HuH-7.5 (cell line): ENCODE measurements around the gene MT1H.
"Not testable (repeated sequence)": the region's sequence is repeated elsewhere in the genome, so short reads cannot be mapped to it uniquely, and the experiment has no call there.

Experiments used
- DNase-seq: peaks from one replicate; pipeline ENCODE4 v3.0.0; 2011; ENCODE audit warnings: low spot score

MT1H gene

DNA sequence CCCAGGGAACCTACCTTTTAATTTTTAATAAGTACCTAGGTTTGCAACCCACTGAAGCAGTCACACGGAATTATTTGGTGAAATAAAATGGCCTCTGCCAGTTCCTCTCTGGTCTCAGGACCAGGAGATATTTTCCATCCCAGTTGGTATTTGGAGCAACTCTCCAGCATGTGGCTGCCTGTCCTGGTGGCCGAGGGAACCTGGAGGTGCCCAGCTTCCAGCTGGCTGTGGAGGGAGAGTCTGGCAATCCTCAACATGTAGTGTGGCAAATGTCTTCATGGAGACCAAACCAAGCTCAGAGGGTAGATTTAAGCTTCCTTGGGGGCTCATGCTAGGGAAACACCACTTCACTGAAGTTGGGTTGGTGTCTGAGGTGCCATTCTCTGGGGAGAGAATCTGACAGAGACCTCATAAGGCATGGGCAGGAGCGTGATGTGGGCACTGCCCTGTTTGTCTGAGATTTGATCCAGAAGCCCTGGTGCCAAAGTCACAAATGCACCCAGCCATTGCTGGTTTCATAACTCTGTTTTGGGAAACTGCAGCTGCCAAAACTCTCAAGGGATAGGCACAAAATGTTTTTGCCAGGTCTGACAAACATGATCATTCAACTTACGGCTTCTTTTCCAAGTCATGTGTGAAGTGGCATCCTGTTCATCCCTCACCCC, 15.4 kb downstream of the MT1H start:
- DNase-seq: no peak

DNA sequence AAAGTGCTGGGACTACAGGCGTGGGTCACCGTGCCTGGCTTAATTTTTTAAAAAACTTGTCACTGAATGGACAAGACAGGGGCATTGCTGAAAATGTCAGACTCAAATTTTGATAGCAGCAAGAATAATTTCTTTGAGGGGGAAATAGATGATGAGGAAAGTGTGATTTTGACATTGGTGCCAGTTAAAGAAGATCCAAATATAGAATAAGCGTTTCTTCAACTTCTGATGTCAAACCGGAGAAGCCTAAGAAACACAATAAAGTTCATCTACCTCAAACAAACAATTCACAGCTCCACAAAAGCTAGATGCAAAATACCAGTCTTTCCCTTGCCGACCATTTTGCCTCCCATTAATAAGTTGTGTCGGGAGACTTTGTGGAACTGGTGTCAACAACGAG, 17.1 kb downstream of the MT1H start:
- no peak for DNase-seq

DNA sequence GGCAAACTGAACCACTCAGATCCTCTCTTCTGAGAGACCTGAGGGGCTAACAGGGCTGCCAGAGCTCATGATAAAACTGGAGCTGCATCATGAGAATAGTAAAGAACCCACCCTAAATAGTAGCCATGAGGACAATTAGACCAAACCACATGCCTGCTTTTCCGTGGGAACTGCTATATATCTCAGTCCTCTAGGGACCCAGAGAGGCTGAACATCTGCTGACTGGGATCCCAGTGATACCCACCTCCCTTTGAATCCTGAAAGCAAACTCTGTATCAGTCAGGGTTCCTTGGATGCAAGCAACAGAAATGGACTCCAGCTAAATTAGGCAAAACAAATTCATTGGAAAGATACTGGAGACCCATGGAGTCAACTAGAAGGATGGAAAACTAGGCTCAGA, 19.1 kb downstream of the MT1H start:
- DNase-seq: no peak

DNA sequence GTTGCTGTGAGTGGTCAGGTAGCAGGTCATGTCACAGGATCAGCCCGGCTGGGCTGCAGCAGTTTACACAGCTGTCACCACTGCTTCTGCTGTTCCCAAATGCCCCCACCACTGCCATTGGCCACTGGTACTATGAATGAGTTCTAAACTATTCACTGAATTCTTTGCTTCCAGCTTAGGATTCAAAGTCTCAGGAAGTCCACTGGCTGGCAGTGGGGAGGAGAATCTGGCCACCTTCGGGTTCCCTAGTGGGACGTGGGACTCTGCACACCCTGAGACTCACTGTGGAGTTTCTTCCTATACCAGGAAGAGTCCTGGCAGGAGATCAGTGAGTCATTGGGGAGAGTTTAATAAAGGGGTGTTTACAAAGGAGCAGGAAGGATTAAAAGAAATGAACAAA, 19.6 kb downstream of the MT1H start:
- DNase-seq: no peak

DNA sequence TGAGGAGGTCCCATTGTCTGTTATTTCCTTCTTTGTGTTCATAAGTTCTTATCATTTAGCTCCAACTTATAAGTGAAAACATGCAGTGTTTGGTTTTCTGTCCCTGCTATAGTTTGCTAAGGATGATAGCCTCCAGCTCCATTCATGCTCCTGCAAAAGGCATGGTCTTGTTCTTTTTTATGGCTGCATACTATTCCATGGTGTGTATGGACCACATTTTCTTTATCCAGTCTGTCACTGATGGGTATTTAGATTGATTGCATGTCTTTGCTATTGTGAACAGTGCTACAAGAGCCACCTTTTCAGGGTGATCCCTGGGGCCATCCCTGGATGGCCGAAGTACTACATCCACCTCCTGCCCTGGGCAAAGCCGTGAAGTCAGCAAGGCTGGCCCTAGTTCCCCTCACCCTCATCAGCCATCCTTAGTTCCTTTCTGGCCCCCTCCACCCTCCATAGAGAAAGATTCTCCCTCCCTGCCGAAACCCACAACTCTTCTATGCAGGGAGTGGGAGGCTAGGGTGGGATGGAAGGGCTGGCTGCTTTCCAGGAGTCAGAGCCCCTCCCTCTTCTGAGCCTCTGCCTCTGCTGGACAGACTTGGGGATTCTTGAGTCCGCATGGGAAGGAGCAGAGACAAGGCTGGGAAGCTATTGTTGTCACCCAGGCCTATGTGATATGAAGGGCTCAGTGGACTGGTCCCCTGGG, 21.0 kb downstream of the MT1H start:
- no peak for DNase-seq

DNA sequence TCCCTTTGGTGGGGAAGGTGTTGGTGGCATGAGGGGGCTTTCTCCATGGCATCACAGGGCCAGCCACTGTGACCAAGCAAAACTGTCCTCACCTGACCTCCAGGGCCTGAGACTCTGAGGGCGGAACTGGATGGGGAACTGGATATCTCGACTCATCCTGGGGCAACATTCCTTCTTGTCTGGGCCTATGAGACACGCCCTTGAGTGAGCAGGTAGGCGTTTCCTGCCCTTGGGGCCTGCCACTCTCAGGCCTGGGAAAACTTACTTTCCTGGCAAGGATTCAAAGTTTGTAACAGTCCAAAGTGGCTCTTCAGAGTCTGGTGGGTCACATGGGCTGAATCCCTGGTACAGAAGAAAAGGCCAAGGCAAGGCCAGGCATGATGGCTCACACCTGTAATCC, 22.3 kb downstream of the MT1H start:
- DNase-seq: no peak

DNA sequence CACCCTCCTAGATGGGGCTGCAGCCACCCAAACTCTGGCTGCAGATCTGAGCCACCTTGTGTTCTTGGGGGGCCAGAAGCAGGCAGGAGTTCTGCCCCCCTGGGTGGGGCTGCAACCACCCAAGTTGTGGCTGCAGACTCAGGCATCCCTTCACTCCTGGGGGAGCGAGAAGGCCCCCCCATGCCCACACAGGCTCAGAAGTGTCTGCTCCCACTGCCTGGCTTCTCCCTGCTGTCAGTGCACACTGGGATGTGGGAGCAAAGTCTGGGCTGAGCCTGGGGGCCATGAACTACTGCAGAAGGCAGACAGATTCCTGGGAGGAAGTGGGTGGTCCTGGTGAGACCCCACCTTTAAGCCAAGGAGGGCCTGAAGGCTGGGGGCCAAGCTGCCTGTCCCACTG, 25.6 kb downstream of the MT1H start:
- DNase-seq: no peak

DNA sequence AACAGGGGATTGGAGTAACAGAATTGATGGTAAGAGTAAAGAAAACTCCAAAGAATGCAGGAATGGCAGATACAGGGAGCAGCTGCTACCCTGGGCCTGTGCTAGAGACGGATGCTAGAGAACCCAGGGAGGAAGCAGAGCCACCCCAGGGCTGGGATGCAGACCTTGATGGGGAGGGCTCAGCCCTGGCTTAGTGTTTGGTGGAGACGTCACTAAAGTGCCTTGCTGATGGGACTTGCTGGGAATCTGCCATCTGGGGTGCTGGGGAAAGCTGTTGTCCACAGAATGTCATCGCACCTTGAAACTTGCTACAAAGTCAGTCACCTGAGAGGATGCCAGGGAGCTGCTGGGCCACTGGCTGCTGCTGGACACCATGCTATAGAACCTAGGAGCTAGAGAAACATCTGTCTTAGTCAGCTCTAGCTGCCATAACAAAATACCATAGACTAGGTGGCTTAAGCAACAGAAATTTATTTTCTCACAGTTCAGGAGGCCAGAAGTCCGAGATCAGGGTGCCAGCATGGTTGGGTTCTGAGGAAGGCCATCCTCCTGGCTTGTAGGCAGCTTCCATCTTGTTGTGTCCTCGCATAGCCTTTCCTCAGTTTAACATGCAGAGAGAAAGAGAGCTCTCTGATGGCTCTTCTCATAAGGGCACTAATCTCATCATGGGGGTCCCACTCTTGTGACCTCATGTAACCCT, 28.0 kb downstream of the MT1H start:
- no peak for DNase-seq

DNA sequence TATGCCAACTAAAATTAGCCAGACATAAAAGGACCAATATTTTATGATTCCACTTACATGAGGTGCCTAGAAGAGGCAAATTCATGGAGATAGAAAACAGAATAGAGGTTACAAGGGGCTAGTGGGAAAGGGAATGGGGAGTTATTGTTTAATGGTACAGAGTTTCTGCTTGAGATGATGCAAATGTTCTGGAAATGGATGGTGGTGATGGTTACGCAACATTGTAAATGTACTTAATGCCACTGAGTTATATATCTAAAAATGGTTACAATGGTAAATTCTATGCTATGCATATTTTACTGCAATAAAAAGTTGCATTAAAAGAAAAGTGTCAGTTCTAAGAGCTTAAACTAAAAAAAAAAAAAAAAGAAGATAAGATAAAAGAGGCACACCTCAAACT, 30.6 kb downstream of the MT1H start:
- no peak for DNase-seq

DNA sequence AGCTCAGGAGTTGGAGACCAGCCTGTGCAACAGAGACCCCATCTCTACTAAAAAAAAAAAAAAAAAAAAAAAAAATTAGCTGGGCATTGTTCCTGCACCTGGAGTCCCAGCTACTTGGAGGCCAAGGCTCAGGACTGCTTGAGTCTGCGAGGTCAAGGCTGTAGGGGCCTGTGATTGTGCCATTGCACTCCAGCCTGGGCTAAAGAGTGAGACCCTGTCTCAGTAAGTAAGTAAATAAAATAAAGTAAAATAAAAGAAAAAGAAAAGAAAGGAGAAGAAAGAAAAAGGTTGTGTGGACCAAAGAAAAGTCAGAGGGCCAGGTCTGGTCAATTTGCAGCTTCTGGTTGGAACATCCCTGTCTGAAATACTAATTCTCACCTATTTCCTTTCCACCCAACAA, 31.0 kb downstream of the MT1H start:
- no peak for DNase-seq

DNA sequence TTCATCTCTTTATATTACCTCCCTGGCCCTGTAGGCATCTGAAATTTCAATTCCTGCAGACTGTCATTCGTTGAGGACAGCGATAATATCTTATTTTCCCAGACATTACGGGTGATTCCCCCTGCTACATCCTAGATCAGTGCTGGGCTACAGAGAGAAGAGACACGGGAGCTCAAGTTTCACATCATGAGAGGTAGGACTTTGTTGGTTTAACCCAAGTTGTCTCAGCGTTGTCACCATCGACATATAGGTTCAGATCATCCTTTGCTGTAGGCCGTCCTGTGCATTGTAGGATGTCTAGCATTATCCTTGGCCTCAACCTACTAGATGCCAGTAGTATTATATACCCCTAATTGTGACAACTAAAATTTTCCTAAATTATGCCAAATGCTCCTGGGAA, 31.9 kb downstream of the MT1H start:
- DNase-seq: no peak

DNA sequence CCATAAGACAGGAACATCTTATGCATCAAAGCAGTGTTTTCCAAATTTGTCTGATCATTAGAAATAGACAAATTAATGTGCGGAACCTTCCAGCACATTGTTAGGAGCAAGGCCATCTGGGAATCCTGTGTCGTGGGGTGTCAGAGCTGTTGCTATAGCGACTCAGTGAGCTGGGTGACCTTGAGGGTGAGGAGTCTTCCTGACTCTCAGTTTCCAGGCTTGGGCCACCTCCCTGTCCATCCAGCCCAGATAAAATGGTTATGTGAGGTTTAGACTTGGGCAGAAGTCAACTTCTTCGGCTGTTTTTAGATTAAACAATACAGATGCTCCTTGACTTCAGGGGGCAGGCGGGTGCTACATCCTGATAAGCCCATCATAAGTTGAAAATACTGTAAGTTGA, 33.2 kb downstream of the MT1H start:
- DNase-seq: no peak

DNA sequence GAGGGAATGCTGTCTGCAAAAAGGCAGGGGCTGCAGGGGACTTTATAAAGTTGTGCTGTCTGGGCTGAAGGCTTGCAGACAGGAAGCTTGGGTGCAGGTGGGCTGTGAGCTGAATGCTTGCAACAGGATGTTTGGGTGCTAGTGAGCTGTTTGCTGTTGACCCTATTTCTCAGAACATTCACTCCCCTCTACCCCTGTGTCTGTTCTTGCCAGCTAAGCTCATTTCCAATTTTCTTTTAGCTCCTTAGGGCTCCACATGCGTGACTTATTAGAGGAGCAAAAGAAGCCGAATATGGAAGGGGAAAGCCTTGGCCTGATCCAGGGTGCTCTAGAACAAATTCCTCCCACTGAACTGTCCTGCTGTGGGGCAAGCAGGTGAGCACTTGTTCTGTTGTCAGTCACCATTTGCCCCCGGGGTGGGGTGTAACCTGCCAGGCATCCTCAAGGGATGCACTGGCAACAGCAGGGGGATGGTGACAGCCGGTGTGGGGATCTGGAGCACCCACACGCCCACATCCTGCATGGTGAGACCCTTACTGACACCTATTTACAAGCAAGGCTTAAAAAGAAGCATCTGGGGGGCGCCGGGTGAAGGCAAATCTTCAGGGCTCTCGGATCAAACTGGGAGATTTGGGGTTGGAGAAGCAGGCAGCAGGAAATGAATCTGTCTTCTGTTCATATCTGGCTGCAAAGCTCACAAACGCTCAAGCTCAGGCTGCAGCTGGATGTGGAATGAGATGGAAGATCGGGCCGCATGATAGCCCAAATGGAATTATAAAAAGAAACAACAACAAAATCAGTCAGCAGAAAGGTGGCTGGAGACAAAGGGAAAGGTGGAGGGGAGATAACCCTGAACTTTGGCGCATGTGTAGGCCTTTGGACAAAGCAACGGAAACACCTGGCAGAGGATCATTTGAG, 39.2 kb downstream of the MT1H start:
- no peak for DNase-seq

DNA sequence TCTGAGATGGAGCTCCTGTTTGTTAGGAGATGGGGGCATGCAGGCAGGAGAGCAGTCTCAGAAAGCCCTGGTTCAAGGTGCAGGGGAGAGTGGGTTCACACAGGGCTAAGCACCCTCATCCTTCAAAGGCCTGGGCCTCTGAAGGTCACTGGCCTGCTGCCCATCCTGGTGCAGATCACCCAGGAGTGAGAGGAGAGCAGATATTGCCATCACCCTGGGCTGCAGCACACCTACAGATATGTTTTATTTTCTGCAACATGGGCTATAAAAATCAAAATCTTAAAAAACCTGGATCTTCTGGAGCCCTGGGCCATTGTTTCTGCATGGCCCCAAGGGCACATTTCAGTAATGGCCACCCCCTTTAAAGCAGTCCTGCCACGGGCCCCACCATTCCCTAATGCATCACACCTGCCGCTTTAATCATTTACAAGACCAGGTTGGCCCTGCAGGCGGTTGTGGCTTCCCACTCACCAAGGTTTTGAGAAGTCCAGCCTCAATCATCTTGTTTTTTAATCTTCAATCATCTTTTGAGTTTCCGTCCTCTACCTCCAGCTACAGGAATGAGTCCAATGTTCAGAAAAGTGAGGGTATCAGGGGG, 39.9 kb downstream of the MT1H start:
- no peak for DNase-seq

DNA sequence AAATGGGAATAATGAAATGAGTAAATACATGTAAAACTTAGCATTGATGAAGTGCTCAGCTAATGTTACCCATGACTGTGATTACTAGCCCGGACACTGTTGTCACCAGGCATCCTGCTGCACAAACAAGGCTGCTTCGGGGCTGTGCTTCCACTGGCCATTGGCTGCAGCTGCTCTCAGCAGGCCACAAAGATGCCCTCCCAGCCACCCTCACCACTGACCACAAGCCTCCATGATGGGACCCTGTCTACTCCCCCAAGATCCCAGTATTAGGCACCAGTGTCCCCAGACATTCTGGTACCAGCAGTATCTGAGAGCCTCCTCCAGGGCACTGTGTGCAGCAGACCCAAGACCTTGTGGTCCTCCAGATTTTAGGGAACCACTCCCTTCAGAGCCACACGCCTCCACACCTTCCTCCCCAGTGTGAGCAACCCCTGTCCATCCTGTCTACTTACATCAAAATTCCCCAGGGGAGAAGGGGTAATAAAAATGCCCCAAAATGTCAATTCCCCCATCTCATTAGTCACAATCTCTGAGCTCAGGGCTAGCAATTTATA, 40.6 kb downstream of the MT1H start:
- no peak for DNase-seq

DNA sequence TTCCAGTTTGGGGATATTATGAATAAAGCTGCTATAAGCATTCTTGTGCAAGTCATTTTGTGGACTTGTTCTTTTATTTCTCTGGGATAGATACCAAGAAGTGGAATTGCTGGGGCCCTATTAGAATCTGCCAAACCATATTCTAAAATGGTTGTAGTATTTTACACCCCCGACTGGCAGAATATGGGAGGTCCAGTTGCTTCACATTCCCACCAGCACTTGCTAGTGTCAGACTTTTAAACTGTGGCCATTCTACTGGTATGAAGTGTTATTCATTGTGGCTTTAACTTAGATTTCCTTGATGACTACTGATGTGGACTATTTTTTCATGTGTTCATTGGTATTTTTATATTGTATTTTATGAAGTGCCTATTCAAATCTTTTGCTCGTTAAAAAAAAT, 42.2 kb downstream of the MT1H start:
- DNase-seq: no peak

DNA sequence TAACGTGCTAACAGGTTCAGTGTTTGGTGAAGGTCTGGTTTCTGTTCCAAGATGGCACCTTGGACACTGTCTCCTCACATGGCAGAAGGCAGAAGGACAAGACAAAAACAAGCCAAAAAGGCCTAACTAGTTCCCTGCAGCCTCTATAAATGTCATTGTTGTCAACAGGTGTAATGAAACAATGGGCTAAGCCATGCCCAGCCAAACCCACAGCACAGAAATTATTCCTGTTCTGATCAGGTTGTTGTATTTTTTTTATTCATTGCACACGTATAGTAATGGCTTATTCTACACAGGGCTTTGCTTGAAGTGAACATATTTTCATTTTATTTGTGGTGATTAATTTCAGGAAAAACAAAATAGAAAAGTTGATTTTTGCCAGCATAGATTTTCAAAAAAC, 44.2 kb downstream of the MT1H start:
- no peak for DNase-seq

DNA sequence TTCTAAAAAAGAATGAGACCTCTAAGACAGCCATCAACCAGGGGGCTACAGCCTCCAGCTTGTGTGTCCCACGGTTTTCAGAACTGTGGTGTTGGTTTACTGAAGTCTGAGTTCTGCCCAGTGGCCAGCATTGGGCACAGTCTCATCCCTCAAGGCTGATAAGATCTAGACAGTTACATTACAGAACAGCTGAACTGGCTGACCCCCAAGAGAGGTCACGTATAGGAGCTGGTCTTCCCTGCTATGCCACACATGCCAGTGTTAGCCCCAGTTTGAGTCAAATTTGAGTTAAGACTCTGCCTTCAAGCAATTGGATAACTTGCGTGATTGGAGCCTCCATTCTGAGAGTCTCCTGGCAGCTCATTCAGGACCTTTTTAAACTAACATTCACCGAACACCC, 45.5 kb downstream of the MT1H start:
- no peak for DNase-seq

DNA sequence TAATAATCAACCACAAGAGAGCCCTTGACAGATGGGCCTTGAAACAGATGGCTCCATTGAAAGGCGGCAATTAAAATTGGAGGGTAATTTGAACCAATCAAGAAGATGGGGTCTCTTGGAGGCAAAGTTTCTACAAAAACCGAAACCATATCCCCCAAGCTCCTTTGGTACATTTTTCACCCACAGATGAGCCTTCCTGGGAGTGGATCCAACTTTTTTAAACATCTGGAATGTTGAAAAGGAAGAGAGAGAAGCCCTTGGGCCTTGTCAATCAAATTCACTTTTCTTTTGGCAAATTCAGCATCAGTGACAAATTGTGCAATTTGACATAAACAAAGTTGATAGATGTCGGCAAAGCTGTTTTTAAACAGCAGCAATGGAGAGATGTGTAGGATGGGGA, 47.1 kb downstream of the MT1H start:
- DNase-seq: no peak

DNA sequence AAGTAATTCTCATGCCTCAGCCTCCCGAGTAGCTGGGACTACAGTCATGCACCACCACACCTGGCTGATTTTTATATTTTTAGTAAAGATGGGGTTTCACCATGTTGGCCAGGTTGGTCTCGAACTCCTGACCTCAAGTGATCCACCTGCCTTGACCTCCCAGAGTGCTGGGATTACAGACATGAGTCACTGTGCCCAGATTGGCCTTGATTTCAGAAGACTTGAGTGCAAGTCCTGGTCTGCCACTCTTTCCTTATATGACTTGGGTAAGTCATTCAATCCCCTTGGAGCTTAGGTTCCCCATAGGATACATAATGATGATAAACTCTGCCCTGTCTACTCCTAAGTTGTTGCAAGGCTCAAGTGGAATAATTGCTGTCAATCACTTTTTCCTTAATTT, 47.9 kb downstream of the MT1H start:
- not testable (repeated sequence) for DNase-seq
